T follicular helper cell (primary cell): Measurements from ENCODE around the gene SMARCAL1.

Experiments used
- DNase-seq: peaks from one replicate; pipeline ENCODE4 v3.0.0-alpha.2; 2020; ENCODE audit warnings: low read depth

SMARCAL1 gene

GRCh38 chr2:216392945-216393840 lies 19.1 kb upstream of the SMARCAL1 start:
- no peak for DNase-seq

DNA sequence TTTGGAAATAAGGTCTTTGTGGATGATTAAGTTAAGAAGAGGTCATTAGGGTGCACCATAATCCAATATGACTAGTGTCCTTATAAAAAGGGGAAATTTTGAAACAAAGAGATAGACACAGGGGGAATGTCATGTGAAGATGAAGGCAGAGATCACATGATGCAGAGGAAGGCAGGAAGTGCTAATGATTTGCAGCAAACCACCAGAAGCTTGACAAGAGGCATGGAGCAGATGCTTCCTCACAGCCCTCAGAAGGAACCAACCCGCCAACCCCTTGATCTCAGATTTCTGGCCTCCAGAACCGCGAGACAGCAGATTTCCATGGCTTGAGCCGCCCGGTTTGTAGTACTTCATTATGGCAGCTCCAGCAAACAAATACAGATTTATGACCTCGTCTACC lies 17.4 kb upstream of the SMARCAL1 start:
- DNase-seq: no peak

DNA sequence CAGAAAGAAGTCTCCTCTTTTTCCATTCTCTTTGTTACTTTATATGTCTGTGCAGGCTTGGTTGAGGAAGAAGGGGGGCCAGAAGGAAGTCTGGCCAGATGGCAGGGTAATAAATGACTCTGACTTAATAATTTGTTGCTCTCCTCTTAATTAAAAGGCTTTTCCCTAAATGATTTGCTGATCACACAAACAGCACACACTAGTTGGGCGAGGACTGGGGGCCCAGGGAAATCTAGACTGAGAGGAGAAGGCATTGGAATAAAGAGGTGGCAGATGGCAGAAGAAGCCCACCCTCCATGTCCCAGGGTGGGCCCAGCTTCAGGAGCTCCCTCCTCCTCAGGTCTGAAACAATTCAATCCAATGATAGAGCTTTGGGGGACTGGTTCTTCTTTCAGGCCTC lies 12.7 kb upstream of the SMARCAL1 start:
- DNase-seq: no peak

DNA sequence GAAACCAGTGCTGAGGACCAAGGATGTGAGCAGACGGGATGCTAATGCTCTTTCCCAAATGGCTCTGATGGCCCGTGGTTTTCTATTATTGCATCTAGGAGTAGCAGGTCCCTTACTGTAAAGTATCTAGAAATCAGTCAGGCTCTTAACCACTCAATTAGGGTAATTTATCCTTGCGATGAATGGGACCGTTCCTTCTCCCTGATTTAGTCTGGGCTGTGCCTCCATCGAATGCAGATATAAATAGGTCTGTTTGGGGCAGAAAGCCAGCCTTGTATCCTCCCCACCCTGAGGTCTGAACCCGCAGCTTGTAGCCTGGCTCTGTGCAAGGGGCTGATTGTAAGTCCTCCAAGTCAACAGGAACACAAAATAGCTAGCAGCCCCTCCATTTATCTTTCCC lies 9.5 kb upstream of the SMARCAL1 start:
- DNase-seq: no peak

GRCh38 chr2:216404010-216404618 lies 8.2 kb upstream of the SMARCAL1 start:
- peak; percentile 27 for DNase-seq

DNA sequence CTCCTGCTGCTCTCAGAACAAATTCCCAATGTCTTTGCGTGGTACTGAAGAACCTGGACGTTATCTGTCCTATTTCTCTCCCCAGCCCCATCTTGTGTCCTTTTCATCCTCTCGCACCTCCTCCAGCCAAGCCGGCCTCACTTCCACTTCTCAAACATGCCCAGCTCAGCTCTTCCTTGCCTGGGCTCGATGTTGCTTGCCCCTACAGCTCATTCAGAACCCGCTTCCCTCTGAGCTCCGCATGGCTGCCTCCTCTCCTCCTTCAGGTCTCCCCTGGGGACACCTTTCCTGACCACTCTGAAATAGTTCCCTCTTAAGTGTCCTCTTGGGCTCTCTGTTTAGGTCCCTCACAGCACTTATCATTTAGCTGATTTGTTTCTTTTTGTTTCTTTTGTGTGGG lies 6.7 kb upstream of the SMARCAL1 start:
- DNase-seq: no peak

DNA sequence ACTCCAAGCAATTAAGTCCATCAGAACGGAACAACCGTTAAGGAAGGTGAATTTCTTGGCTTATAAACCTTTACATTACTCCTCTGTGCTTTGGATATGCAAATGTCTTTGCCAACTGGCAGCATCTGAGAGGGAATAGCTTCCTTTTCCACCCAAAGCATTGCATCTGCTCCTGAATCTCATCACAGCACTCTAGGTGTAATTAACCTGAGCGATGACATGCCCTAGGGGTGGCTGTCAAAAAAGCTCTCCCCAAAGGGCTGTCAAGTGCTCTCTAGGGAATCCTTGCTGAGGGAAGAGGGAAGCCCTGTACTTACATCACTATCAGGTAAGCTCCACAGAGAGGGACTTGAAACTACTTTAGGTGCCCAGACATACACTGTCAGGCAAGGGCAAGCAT lies 5.5 kb upstream of the SMARCAL1 start:
- no peak for DNase-seq

GRCh38 chr2:216408426-216409290 lies 3.6 kb upstream of the SMARCAL1 start:
- DNase-seq: no peak

GRCh38 chr2:216410550-216410949 lies 1.7 kb upstream of the SMARCAL1 start:
- DNase-seq: no peak

DNA sequence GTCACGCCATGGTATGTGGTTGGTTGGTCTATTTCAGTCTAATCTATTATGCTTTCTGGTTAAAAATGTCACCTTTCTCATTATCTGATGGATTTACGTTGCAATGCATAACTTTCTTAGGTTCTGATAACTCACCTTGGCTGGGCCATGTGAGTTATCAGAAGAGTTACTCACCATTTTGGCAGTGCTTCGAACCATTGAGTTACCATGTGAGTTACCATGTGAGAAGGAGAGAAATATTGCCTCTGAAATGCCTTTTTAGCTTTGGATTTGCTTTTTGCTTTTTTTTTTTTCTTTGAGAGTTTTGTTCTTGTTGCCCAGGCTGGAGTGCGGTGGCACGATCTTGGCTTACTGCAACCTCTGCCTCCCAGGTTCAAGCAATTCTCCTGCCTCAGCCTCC lies 1.6 kb downstream of the SMARCAL1 start:
- DNase-seq: no peak

- DNase-seq: no peak
Observed at GRCh38 chr2:216414772-216415319, 2.6 kb downstream of the SMARCAL1 start.

DNA sequence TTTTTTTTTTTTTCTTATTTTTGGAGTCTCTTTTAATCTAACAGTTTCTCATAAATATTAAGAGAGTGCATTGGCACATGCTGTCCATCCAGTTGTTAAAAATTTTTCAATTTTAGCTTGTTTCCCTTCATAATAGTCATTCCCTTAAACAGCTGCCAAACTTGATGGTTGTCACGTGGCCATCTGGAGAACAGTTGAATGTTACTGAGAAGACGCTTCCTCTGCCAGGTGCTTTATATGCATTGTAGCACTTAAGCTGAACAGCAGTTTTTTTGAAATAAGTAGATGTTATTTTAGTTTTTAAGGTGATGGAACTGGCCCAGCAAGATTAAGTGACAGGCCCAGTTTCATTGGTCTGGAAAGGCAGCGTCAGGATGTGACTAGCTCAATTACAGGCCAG lies 3.3 kb downstream of the SMARCAL1 start:
- DNase-seq: no peak

GRCh38 chr2:216416571-216417307 lies 4.5 kb downstream of the SMARCAL1 start:
- no peak for DNase-seq

DNA sequence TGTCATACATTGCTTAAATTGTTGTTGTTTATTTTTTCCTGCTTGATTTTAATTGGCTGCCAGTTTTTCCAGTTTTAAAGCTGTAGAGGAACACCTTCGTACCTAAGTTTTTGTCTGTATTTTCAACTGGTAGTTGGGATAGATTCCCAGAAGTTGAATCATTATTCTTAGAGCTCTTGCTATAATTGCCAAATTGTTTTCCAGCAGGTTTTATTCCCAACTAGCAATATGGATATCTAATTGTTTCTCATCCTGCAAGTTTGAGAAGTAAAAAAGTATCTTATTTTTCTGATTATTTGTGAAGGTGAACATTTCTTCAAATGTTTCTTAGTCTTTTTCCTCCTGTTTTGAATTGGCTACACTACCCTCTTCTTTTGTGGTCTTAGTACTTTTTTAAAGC lies 6.7 kb downstream of the SMARCAL1 start:
- no peak for DNase-seq

DNA sequence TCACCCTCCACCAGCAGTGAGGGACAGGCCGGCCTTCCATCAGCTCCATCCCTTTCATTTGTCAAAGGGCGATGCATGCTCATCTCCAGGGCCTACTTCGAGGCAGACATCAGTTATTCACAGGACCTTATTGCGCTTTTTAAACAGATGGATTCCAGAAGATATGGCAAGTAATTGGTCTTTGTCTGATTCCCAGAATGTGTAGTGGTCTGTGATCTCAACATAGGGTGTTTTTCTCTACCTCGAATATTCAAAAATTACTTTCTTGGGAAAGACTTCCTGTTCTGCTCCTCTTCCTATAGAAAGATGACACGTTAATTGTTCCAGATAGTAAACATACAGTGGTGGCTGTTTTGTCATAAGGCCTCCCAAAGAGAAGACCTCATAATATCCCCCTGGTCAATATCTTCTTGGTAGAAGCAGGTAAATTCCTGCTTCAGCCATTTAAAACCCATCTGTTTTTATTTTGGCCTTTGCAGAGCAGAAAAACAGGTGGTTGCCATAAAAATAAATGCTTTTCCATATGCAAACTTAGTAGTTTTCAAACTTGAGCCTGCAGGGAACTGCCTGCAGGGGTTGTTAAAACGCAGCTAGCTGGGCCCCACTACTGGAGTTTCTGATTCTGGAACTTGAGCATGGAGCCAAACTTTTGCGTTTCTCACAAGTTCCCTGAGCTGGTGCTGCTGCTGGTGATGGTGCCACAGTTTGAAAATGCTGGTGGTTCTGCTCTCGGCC lies 8.2 kb downstream of the SMARCAL1 start:
- no peak for DNase-seq

DNA sequence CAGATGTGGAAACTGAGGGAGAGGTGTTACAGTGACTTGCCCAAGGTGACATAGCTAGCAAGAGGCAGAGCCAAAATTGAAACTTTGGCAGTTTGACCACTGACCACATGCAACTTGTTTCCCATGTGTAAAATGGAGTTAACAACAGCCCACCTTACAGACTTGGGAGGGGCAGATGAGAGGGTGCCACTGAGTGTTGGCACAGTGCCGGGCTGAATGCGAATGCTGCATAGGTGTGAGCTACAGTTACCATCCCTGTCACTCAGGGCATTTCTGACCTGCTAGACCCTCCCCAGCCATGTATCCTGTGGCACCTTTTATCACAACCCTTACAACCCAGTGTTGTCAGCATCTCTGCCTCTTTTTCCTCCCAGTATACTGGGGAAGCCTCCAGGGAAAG lies 10.8 kb downstream of the SMARCAL1 start:
- no peak for DNase-seq

GRCh38 chr2:216424274-216424673 lies 12.0 kb downstream of the SMARCAL1 start:
- DNase-seq: no peak

DNA sequence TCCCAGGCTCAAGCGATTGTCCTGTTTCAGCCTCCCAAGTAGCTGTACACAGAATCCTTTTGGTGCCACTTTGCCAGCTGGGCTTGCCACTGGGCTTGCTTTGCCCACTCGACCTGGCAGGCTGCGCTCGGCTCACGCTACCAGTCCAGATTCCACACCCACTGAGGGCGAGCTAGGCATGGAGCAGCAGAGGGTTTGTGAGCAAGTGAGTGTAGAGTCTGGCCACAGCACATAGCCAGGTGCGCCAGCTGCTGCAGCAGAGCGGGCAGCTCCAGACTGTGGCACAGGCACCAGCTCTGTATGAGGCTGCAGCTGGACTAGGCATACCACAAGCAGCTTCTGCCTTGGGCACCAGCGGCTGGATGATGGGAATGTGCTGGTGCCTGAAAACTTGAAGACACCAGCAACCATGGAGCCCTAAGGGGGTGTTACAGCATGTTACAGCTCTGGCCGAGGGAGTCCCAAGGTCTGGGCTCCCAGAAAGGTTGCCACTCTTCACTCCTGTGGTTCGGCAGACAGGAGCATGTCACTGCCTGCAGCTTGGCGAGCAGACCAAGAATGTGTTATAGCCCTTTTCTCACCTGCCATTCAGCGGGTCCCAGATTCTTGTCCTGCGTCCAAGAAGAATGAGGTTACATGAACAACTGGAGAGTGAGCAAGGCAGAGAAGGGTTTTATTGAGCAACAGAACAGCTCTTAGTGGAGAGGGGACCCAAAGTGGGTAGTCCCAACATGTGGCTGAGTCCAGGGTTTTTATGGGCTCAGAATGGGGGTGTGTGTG lies 12.9 kb downstream of the SMARCAL1 start:
- no peak for DNase-seq

DNA sequence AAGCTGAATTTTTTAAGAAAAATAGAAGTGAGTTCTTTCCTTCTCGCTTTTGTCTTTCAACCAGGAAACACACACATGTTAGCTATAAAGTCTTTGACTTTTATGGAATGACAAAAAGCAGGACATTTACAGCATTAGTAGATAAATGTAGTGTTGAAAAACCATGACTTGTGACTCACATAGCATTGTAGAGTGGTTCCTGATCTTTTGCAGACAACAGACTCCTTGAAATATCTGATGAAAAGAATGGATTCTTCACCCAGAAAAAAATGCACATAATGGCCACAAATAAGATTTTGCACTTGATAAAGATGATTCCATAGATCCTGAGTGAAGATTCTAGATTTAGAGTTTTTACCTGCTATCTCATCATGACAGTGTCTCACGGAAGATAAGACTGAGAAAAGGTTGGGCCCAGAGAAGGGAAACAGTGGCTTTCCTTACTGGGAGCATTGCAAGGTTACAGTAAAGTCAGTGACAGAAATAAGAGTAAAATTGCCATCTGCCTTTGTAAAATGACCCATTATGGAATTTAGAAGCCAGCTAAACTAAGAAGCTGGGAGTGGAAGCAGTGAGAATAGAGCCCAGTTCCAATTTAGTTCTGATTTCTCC lies 14.0 kb downstream of the SMARCAL1 start:
- no peak for DNase-seq

- no peak for DNase-seq
Observed at GRCh38 chr2:216426938-216427337, 14.7 kb downstream of the SMARCAL1 start.
